MM.1S (cell line): Measurements from ENCODE around the gene PTPN1.

Source experiments
- DNase-seq: peaks from one replicate; pipeline ENCODE4 v3.0.0-alpha.2; 2015
- H2AFZ ChIP-seq: fragments of 300-600 bp; sonication (generic); 2 replicates; pipeline ENCODE4 v1.6.0; 2016; ENCODE audit warnings: antibody characterized with exemption, low read length
- H3F3A ChIP-seq: fragments of 300-600 bp; sonication (generic); 2 replicates; pipeline ENCODE4 v1.6.1; 2016; ENCODE audit warnings: mild to moderate bottlenecking, antibody characterized with exemption, low read length, moderate library complexity, mixed read lengths; ENCODE audit not compliant: insufficient read depth
- H3K27ac ChIP-seq: fragments of 300-600 bp; sonication (generic); 2 replicates; pipeline ENCODE4 v1.5.1; 2016; ENCODE audit warnings: mild to moderate bottlenecking, low read length
- H3K27me3 ChIP-seq: fragments of 300-600 bp; sonication (generic); replicated peaks from 2 replicates; pipeline ENCODE4 v1.6.0; 2016; ENCODE audit warnings: low read length; ENCODE audit not compliant: insufficient read depth
- H3K36me3 ChIP-seq: fragments of 300-600 bp; sonication (generic); replicated peaks from 2 replicates; pipeline ENCODE4 v1.6.1; 2016; ENCODE audit warnings: mild to moderate bottlenecking, low read length, mixed read lengths; ENCODE audit not compliant: insufficient read depth
- H3K4me1 ChIP-seq: fragments of 300-600 bp; sonication (generic); 2 replicates; pipeline ENCODE4 v1.6.1; 2016; ENCODE audit warnings: low read length, mixed read lengths
- H3K4me2 ChIP-seq: fragments of 300-600 bp; sonication (generic); 2 replicates; pipeline ENCODE4 v1.6.0; 2016; ENCODE audit warnings: low read depth, low read length
- H3K4me3 ChIP-seq: fragments of 300-600 bp; sonication (generic); 2 replicates; pipeline ENCODE4 v1.5.1; 2016; ENCODE audit warnings: low read length, mixed read lengths
- H3K79me2 ChIP-seq: fragments of 300-600 bp; sonication (generic); 2 replicates; pipeline ENCODE4 v1.6.1; 2016; ENCODE audit warnings: mixed run types, low read length, mixed read lengths
- H3K9ac ChIP-seq: fragments of 300-600 bp; sonication (generic); 2 replicates; pipeline ENCODE4 v1.6.1; 2016; ENCODE audit warnings: low read length, mixed read lengths
- H3K9me2 ChIP-seq: fragments of 300-600 bp; sonication (generic); replicated peaks from 2 replicates; pipeline ENCODE4 v1.6.1; 2016; ENCODE audit warnings: mild to moderate bottlenecking, low read length, mixed read lengths; ENCODE audit not compliant: insufficient read depth
- H3K9me3 ChIP-seq: fragments of 300-600 bp; sonication (generic); replicated peaks from 2 replicates; pipeline ENCODE4 v1.6.1; 2016; ENCODE audit warnings: mild to moderate bottlenecking, low read length, mixed read lengths; ENCODE audit not compliant: insufficient read depth
- H4K20me1 ChIP-seq: fragments of 300-600 bp; sonication (generic); 2 replicates; pipeline ENCODE4 v1.6.1; 2016; ENCODE audit warnings: mild to moderate bottlenecking, low read length, moderate library complexity, mixed read lengths; ENCODE audit not compliant: insufficient read depth
- EZH2 ChIP-seq: fragments of 300-600 bp; sonication (generic); optimal IDR thresholded peaks from 2 replicates; pipeline ENCODE3; 2017; ENCODE audit warnings: low read depth, mild to moderate bottlenecking, antibody characterized with exemption, low read length, mixed read lengths
- EZH2phosphoT487 ChIP-seq: fragments of 300-600 bp; sonication (generic); IDR thresholded peaks from 2 replicates; pipeline ENCODE4 v1.6.1; 2018; ENCODE audit warnings: antibody characterized with exemption, low read length
- TF ChIP-seq, protein P1 (sequence below): fragments of 300-600 bp; sonication (generic); IDR thresholded peaks from 2 replicates; pipeline ENCODE4 v1.5.1; 2016; ENCODE audit warnings: antibody characterized with exemption, low read length, mixed read lengths

The PTPN1 gene

DNA sequence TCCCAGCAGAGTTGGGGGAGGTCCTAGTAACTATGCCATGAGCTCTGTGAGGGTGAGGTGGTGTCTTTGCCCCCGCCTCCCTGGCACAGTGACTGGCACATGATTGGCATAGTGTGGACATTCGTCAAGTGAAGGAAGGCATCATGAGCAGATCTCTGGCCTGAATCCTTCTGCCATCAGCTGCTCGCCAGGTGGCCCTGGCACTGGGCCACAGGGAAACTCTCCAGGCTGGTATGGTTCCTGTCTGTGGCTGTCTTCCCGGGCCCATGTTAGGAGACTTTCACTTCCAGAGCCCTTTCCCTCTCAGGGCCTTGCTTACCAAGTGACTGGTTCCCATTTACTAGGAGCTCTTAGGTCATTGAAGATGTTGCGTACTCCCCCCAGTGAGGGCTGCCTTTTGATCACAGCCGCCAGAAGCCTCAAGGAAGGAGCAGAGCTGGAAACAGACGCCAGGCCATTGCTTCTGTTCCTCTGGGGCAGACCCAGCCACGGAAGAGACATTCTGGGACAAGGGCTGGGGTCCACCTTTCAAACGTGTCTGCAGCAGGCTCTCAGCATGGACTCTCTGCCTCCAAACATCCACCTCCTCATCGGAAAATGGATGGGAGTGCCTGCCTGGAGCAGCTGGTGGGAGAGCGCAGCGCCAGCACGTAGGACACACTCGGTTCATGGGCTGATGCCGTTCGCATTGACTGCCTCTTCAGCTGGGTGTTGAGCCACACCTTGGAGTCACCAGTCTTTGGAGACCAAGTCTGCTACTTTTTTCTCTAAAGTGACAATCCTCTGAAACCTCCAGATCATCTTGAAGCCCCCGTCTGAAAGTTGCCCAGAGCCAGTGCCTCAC is 67.2 kb downstream of the PTPN1 start:
- H3K9ac ChIP-seq: no peak overlapping the region
- H3K36me3 ChIP-seq: peaks cover 4% of the 10 kb centered on the region; the same call in 1 of the 2 replicates
- no peaks in the 10 kb centered on the region for H3K4me1 ChIP-seq
- H4K20me1 ChIP-seq: no peaks in the 10 kb centered on the region
- H3K4me3 ChIP-seq: no peak overlapping the region
- no peaks in the 10 kb centered on the region for H3K27me3 ChIP-seq
- H3K9me3 ChIP-seq: no peaks in the 10 kb centered on the region
- H3K9me2 ChIP-seq: no peaks in the 10 kb centered on the region
- H3K27ac ChIP-seq: no peak overlapping the region
- H3F3A ChIP-seq: no peaks in the 10 kb centered on the region
- DNase-seq: no peak
- TF ChIP-seq, protein P1, sequence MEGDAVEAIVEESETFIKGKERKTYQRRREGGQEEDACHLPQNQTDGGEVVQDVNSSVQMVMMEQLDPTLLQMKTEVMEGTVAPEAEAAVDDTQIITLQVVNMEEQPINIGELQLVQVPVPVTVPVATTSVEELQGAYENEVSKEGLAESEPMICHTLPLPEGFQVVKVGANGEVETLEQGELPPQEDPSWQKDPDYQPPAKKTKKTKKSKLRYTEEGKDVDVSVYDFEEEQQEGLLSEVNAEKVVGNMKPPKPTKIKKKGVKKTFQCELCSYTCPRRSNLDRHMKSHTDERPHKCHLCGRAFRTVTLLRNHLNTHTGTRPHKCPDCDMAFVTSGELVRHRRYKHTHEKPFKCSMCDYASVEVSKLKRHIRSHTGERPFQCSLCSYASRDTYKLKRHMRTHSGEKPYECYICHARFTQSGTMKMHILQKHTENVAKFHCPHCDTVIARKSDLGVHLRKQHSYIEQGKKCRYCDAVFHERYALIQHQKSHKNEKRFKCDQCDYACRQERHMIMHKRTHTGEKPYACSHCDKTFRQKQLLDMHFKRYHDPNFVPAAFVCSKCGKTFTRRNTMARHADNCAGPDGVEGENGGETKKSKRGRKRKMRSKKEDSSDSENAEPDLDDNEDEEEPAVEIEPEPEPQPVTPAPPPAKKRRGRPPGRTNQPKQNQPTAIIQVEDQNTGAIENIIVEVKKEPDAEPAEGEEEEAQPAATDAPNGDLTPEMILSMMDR: no peak
- no peak for TF ChIP-seq EZH2phosphoT487
- TF ChIP-seq EZH2: no peak
- H3K4me2 ChIP-seq: no peak overlapping the region
- no peak overlapping the region for H2AFZ ChIP-seq
- H3K79me2 ChIP-seq: no peaks in the 10 kb centered on the region

DNA sequence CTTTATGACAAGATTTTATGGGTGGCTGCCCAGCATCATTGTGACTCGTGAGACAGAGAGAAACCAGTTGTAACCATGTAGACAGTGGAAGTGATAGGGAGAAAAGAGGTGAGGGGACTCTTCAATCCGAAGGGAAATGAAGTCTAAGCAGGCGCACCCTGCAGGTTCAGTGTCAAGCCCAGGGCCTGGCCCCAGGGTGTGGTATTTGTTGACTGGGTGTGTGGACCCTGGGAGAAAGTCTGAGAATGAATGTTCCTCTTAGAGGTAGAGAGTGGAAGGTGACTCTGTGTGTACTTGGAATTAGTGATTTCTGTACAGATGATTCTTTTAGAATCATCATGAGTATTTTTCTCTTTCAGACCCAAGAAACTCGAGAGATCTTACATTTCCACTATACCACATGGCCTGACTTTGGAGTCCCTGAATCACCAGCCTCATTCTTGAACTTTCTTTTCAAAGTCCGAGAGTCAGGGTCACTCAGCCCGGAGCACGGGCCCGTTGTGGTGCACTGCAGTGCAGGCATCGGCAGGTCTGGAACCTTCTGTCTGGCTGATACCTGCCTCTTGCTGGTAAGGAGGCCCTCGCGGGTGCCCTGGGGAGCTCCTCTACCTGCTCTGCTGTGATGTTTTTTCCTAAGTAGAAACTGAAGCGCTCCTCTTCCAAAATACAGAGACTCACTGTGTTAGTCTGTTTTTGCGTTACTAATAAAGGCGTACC is 68.0 kb downstream of the PTPN1 start:
- Histone ChIP-seq H3K9me3 (no peaks in the 10 kb centered on the region), H3K9ac (no peak overlapping the region), H3F3A (no peaks in the 10 kb centered on the region), H3K9me2 (no peaks in the 10 kb centered on the region), H3K79me2 (no peaks in the 10 kb centered on the region), H3K27me3 (no peaks in the 10 kb centered on the region), H3K4me1 (no peaks in the 10 kb centered on the region), H3K36me3 (peaks cover 7% of the 10 kb centered on the region; the same call in 1 of the 2 replicates), H3K27ac (no peak overlapping the region), H4K20me1 (no peaks in the 10 kb centered on the region), H3K4me2 (no peak overlapping the region), H3K4me3 (no peak overlapping the region), H2AFZ (no peak overlapping the region)
- no peak for DNase-seq
- no peak for TF ChIP-seq EZH2phosphoT487

DNA sequence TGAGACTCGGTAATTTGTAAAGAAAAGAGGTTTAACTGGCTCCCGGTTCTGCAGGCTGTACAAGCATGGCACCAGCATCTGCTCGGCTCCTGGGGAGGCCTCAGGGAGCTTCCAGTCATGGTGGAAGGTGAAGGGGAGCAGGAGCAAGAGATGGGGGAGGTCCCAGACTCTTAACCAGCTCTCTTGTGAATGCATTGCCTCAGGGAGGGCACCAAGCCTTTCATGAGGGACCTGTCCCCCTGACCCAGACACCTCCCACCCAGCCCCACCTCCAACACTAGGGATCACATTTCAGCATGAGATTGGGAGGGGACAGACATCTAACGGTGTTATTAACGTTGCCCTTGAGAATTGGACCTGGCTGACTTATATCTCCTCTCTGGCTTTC is 68.6 kb downstream of the PTPN1 start:
- Histone ChIP-seq H3K9me2 (no peaks in the 10 kb centered on the region), H3K9ac (no peak overlapping the region), H3K27ac (no peak overlapping the region), H3F3A (no peaks in the 10 kb centered on the region), H3K4me1 (no peaks in the 10 kb centered on the region), H4K20me1 (no peaks in the 10 kb centered on the region), H3K4me2 (no peak overlapping the region), H3K9me3 (no peaks in the 10 kb centered on the region), H3K4me3 (no peak overlapping the region), H3K36me3 (peaks cover 7% of the 10 kb centered on the region; the same call in 1 of the 2 replicates), H3K79me2 (no peaks in the 10 kb centered on the region), H3K27me3 (no peaks in the 10 kb centered on the region), H2AFZ (no peak overlapping the region)
- no peak for TF ChIP-seq EZH2
- no peak for TF ChIP-seq EZH2phosphoT487
- TF ChIP-seq, protein P1: no peak
- DNase-seq: no peak

DNA sequence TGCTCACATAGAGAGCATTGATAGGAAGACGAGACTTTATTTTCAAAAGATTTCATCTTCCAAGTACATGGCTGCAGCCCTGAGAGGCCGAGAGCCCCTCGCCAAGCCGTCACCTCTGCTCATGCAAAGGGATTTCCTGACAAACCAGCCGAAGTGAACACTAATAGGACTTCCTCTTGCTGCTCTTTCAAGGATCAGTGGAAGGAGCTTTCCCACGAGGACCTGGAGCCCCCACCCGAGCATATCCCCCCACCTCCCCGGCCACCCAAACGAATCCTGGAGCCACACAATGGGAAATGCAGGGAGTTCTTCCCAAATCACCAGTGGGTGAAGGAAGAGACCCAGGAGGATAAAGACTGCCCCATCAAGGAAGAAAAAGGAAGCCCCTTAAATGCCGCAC is 69.3 kb downstream of the PTPN1 start:
- no peaks in the 10 kb centered on the region for H3K79me2 ChIP-seq
- TF ChIP-seq, protein P1: no peak
- TF ChIP-seq EZH2 (no peak), EZH2phosphoT487 (no peak)
- no peak overlapping the region for H3K4me3 ChIP-seq
- H3K27ac ChIP-seq: no peak overlapping the region
- no peaks in the 10 kb centered on the region for H3F3A ChIP-seq
- H3K4me1 ChIP-seq: no peaks in the 10 kb centered on the region
- no peaks in the 10 kb centered on the region for H4K20me1 ChIP-seq
- H2AFZ ChIP-seq: no peak overlapping the region
- peaks cover 7% of the 10 kb centered on the region; the same call in 1 of the 2 replicates for H3K36me3 ChIP-seq
- H3K9ac ChIP-seq: no peak overlapping the region
- DNase-seq: no peak
- no peaks in the 10 kb centered on the region for H3K9me3 ChIP-seq
- H3K4me2 ChIP-seq: no peak overlapping the region
- no peaks in the 10 kb centered on the region for H3K9me2 ChIP-seq
- no peaks in the 10 kb centered on the region for H3K27me3 ChIP-seq
